GM12874 (cell line): ENCODE measurements around the gene ARSA.
A peak's percentile ranks its signal among the peaks of the same experiment; 100 is the strongest.

Experiments used
- TF ChIP-seq, protein P1 (sequence below): IDR thresholded peaks from 2 replicates; pipeline ENCODE4 v1.5.1; 2011; ENCODE audit warnings: low read depth, mild to moderate bottlenecking, control low read depth, low read length, moderate library complexity; ENCODE audit not compliant: insufficient read depth

ARSA gene

DNA sequence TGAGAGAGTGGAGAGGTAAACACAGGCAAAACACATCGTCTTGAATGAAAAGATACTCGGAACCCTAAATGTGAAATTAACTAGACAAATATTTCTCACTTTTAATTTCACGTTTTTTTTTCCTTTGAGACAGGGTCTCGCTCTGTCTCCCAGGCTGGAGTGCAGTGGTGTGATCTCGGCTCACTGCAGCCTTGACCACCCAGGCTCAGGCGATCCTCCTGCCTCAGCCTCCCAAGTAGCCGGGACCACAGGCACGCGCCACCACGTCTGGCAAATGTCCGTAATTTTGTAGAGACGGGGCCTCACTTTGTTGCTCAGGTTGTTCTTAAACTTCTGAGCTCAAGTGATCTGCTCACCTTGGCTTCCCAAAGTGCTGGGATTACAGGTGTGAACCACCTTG lies 37.3 kb upstream of the ARSA start:
- TF ChIP-seq, protein P1, sequence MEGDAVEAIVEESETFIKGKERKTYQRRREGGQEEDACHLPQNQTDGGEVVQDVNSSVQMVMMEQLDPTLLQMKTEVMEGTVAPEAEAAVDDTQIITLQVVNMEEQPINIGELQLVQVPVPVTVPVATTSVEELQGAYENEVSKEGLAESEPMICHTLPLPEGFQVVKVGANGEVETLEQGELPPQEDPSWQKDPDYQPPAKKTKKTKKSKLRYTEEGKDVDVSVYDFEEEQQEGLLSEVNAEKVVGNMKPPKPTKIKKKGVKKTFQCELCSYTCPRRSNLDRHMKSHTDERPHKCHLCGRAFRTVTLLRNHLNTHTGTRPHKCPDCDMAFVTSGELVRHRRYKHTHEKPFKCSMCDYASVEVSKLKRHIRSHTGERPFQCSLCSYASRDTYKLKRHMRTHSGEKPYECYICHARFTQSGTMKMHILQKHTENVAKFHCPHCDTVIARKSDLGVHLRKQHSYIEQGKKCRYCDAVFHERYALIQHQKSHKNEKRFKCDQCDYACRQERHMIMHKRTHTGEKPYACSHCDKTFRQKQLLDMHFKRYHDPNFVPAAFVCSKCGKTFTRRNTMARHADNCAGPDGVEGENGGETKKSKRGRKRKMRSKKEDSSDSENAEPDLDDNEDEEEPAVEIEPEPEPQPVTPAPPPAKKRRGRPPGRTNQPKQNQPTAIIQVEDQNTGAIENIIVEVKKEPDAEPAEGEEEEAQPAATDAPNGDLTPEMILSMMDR = no peak

DNA sequence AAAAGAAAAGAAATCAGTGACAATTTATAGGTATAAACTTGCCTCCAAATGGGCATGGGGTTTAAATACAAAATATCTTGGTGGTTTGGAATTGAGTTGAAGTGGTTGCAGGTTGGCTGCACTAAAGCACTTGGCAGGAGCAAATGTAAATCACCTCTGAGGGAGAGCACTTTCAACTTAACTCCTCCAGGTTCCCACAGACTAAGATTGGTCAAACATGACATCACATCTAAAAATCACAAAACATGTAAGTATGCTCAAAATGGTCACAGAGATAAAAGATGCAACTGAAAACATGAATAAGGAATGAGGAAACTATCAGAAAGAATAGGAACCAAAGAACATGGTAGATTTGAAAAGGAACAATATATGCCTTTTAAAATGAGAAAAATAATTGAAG lies 32.4 kb upstream of the ARSA start:
- TF ChIP-seq, protein P1 = no peak

DNA sequence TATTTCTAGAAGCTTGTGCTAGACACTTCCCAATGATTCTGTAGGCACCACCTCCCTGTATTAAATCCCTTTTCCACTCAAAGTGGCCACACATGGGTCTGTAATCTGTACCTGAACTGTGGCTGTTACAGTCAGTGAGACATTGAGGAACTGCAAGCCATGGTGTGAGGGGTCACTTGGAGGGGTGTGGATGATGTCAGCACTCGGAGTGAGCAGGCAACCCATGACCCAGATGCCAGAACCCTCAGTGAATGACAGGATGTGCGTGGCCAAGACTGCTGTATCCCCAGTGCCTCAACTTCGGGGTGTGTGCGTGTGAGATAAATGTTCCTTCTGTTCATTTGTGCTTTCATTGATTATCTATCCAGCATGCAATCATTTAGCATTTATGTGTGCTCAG lies 30.0 kb upstream of the ARSA start:
- TF ChIP-seq, protein P1 = no peak

DNA sequence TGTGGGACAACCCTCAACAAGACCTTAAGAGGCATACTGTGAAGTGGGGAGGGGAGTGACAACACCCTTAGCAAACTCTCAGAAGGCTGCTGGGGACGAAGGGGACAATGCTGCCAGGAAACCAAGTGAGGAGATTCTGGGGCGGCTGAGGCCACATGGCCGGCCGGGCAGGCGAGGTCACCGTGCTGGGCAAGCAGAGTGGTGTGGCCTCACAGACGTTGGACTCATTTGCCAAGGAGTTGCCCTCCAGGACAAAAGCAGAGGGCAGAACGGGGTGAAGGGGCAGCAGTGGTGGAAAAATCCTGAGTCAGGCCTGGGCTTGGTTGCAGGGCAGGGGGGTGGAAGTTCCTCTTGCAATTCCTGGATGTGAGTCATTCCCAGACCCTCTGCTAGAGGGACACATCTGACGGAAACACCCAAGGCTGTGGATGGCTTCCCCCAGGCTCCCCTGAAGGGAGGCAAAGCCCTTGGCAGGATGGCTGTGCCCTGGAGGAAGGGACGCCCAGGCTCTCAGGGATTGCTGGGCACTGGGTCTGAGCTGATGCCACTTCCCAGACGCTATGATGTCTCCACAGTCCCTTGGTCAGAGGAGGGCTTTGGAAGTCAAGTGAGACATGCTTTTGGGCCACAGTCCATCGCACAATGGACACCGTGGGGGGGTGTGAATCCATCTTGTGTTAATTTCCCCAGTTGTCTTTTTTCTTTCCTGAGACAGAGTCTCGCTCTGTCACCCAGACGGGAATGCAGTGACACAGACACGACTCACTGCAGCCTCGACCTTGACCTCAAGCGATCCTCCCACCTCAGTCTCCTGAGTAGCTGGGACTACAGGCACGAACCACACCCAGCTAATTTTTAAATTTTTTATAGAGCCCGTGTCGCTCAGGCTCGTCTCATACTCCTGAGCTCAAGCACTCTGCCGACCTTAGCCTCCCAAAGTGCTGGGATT lies 28.4 kb upstream of the ARSA start:
- TF ChIP-seq, protein P1 = no peak

DNA sequence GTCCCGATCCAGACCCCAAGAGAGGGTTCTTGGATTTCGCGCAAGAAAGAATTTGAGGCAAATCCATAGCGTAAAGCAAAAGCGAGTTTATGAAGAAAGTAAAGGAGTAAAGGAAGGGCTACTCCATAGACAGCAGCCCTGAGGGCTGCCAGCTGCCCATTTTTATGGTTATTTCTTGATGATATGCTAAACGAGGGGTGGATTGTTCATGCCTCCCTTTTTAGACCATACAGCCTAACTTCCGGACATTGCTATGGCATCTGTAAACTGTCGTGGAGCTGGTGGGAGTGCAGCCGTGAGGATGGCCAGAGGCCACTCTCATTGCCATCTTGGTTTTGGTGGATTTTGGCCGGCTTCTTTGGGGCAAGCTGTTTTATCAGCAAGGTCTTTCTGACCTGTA lies 25.3 kb upstream of the ARSA start:
- TF ChIP-seq, protein P1 = no peak

DNA sequence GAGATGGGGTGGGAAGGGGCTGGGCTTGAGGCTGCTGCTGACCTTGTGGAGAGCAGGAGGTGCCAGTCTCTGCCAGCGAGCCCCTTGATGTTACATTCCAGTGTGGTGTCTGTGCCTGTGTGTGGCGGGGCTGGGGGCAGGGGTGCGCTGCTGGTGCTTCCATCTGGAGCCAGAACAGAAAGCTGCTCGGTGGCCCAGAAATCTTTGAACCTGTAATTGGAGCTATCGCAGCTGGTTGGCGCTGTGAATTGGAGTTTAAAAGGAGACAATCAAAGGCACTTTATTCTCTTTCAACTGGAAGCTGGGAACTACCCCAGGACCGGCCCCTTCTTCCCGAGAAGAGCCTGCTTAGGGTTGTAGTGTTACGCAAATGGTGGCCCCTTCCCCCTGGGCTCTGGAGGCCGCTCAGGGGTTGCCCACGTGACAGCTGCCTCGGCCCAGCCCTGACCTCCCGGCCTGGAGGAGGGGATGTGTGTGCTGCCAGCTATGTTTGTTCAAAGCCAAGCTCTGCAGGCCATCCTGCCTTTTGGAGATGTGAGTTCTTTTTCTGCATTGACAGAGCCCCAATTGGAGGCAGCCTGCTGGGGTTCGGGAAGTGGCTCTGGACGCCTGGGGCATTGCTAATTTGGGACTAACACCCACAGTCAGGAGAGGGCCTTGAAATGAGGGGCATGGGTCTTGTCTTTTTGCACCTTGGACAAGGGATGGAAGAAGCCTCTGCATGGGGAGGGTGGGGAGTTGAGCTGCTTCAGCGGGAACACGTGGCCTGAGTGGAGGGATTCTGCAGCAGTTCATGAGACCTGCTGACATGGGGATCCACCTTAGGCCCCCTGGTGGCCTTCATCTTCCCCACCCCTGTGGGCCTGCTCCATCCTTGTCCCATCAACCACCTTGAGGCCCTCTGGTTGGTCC lies 14.0 kb upstream of the ARSA start:
- TF ChIP-seq, protein P1 = peak; percentile 21; the same call in 1 of the 2 replicates
